ENCODE measurements around the gene VSIG4. TPM values are rescaled to one million over a fixed set of nuclear protein-coding genes. Genes with fewer than 3 reads are reported as not detected.

The VSIG4 gene
- total RNA-seq, 1 donor from 2014 or later = not detected

- DNase-seq (ENCODE audit: low spot score) = no peak
- Mint-ChIP-seq H3K27ac (no peak overlapping the region), H3K36me3 (ENCODE audit: low read depth) (peaks cover 8% of the 10 kb centered on the region), H3K9me3 (no peaks in the 10 kb centered on the region), H3K27me3 (ENCODE audit: insufficient read depth) (no peaks in the 10 kb centered on the region), H3K4me3 (no peak overlapping the region), H3K4me1 (ENCODE audit: low read depth) (peaks cover 76% of the 10 kb centered on the region)
- intact Hi-C loops (cut with micrococcal nuclease) = no loop called here
Observed at GRCh38 chrX:66014084-66014483, 25.8 kb downstream of the VSIG4 start.

GRCh38 chrX:66013194-66013816 is 26.6 kb downstream of the VSIG4 start:
- H3K9me3 Mint-ChIP-seq = no peaks in the 10 kb centered on the region
- DNase-seq (ENCODE audit: low spot score) = no peak
- H3K27ac Mint-ChIP-seq = peak overlapping the region; percentile 48
- intact Hi-C loops (cut with micrococcal nuclease) = no loop called here
- H3K4me3 Mint-ChIP-seq = no peak overlapping the region
- no peaks in the 10 kb centered on the region for H3K27me3 Mint-ChIP-seq (ENCODE audit: insufficient read depth)
- H3K36me3 Mint-ChIP-seq (ENCODE audit: low read depth) = peaks cover 8% of the 10 kb centered on the region
- peaks cover 68% of the 10 kb centered on the region for H3K4me1 Mint-ChIP-seq (ENCODE audit: low read depth)

DNA sequence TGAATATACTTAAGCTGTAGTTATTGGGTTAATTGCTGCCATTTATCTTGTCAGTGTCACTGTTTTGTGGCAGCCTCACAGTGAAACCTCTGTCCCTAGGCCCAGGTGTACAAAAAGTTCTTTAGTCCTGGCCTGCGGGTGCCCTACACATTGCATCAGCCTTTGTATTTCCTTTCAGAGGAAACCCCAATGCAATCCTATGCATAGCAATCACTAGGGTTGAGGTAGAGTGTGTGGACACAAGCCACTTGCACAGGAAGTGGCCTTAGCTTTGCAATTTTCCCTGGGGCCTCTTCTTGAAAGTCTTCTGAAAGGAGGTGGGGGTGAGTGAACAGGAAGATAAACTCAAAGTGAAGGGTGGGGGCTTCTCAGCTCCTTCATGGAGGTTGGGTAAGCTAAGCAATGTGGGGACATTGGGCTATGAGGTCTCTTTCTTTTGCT is 27.8 kb downstream of the VSIG4 start:
- H3K27me3 Mint-ChIP-seq (ENCODE audit: insufficient read depth) = no peaks in the 10 kb centered on the region
- no peaks in the 10 kb centered on the region for H3K9me3 Mint-ChIP-seq
- DNase-seq (ENCODE audit: low spot score) = peak; percentile 16
- H3K4me3 Mint-ChIP-seq = peak overlapping the region; percentile 26
- intact Hi-C loops (cut with micrococcal nuclease) = loop anchor here (1.0 kb wide), 1 partner anchor 9 kb away; no protein-coding TSS in a partner anchor
- peak overlapping the region; percentile 83 for H3K27ac Mint-ChIP-seq
- H3K4me1 Mint-ChIP-seq (ENCODE audit: low read depth) = peaks cover 58% of the 10 kb centered on the region
- peaks cover 9% of the 10 kb centered on the region for H3K36me3 Mint-ChIP-seq (ENCODE audit: low read depth)

GRCh38 chrX:66009231-66009845 is 30.5 kb downstream of the VSIG4 start:
- intact Hi-C loops (cut with micrococcal nuclease) = no loop called here
- Mint-ChIP-seq H3K9me3 (peaks cover 9% of the 10 kb centered on the region), H3K4me1 (ENCODE audit: low read depth) (peaks cover 51% of the 10 kb centered on the region), H3K4me3 (no peak overlapping the region), H3K27me3 (ENCODE audit: insufficient read depth) (no peaks in the 10 kb centered on the region), H3K27ac (no peak overlapping the region), H3K36me3 (ENCODE audit: low read depth) (peaks cover 17% of the 10 kb centered on the region)
- no peak for DNase-seq (ENCODE audit: low spot score)

- intact Hi-C loops (cut with micrococcal nuclease) = no loop called here
- Mint-ChIP-seq H3K36me3 (ENCODE audit: low read depth) (peaks cover 17% of the 10 kb centered on the region), H3K9me3 (peaks cover 9% of the 10 kb centered on the region), H3K27ac (no peak overlapping the region), H3K27me3 (ENCODE audit: insufficient read depth) (no peaks in the 10 kb centered on the region), H3K4me3 (no peak overlapping the region), H3K4me1 (ENCODE audit: low read depth) (peaks cover 55% of the 10 kb centered on the region)
- DNase-seq (ENCODE audit: low spot score) = no peak
Observed at GRCh38 chrX:66008328-66008970, 31.4 kb downstream of the VSIG4 start.

GRCh38 chrX:66007851-66008250 is 32.0 kb downstream of the VSIG4 start:
- Mint-ChIP-seq H3K9me3 (peaks cover 9% of the 10 kb centered on the region), H3K36me3 (ENCODE audit: low read depth) (peaks cover 17% of the 10 kb centered on the region), H3K27me3 (ENCODE audit: insufficient read depth) (no peaks in the 10 kb centered on the region), H3K4me3 (no peak overlapping the region), H3K27ac (no peak overlapping the region), H3K4me1 (ENCODE audit: low read depth) (peaks cover 53% of the 10 kb centered on the region)
- intact Hi-C loops (cut with micrococcal nuclease) = no loop called here
- no peak for DNase-seq (ENCODE audit: low spot score)

DNA sequence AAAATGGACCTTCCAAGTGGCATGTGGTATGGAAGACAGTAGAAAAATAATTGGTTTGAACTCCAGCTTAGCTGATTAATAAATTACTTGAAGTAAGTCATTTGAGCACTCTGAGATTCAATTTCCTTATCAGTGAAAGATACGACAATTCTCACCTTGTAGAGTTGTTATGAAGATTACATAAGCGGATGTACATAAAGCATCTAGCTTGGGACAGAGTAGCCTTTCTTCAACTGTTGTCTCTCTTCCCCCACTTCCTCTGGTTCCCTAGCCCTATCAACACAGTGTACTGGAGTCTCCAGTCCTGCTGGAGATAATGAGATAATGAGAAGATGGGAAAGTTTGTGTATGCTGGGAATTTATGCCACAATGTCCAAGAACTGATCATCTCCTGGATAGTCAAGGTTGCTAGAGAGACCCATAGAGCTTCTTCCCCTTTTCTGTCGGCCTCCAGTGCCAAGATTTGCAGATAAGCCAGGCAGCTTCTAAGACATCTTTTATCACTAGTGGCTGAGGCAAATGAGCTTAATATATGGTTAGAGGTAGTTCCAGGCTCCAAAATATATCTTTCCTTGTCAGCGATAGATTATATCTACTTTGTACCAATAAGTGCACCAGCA is 33.9 kb downstream of the VSIG4 start:
- Mint-ChIP-seq H3K4me3 (peak overlapping the region; percentile 23), H3K36me3 (ENCODE audit: low read depth) (peaks cover 17% of the 10 kb centered on the region), H3K27ac (peak overlapping the region; percentile 78), H3K4me1 (ENCODE audit: low read depth) (peaks cover 52% of the 10 kb centered on the region), H3K27me3 (ENCODE audit: insufficient read depth) (no peaks in the 10 kb centered on the region), H3K9me3 (peaks cover 9% of the 10 kb centered on the region)
- intact Hi-C loops (cut with micrococcal nuclease) = no loop called here
- no peak for DNase-seq (ENCODE audit: low spot score)

GRCh38 chrX:66004928-66005829 is 34.7 kb downstream of the VSIG4 start:
- Mint-ChIP-seq H3K4me1 (ENCODE audit: low read depth) (peaks cover 54% of the 10 kb centered on the region), H3K27me3 (ENCODE audit: insufficient read depth) (no peaks in the 10 kb centered on the region), H3K4me3 (peak overlapping the region; percentile 23), H3K27ac (peak overlapping the region; percentile 78), H3K9me3 (peaks cover 9% of the 10 kb centered on the region), H3K36me3 (ENCODE audit: low read depth) (peaks cover 17% of the 10 kb centered on the region)
- intact Hi-C loops (cut with micrococcal nuclease) = no loop called here
- DNase-seq (ENCODE audit: low spot score) = no peak

DNA sequence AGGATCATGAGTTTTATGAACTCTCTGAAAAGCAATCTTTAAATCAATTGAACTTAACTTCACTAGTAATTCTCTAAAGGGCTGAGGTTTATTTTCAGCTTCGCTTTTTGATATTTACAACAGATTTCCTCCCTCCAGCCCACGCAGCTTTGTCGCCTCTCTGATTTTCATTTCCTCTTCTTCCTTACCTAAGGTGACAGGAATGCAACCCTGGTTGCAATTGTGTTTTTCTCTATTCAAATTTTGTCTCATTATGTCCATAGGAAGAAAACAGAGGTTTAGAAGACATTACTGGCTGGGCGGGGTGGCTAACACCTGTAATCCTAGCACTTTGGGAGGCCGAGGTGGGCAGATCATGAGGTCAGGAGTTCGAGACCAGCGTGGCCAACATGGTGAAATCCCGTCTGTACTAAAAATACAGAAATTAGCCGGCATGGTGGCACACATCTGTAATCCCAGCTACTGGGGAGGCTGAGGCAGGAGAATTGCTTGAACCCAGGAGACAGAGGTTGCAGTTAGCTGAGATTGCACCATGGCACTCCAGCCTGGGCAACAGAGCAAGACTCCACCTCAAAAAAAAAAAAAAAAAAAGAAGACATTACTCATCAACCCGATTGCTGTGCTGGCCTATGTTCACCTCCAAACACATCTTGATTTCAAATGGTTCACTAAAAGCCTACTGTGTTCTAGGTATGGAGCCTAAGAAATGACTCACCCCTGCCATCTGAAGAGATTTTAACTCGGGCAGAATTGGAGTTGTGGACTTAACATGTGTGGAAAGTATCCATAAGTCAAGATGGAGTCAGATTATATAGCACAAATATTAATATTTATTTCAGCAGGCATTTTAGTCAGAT is 36.8 kb downstream of the VSIG4 start:
- Mint-ChIP-seq H3K27me3 (ENCODE audit: insufficient read depth) (no peaks in the 10 kb centered on the region), H3K4me1 (ENCODE audit: low read depth) (peaks cover 67% of the 10 kb centered on the region), H3K36me3 (ENCODE audit: low read depth) (peaks cover 20% of the 10 kb centered on the region), H3K4me3 (no peak overlapping the region), H3K9me3 (peaks cover 9% of the 10 kb centered on the region), H3K27ac (no peak overlapping the region)
- DNase-seq (ENCODE audit: low spot score) = no peak
- intact Hi-C loops (cut with micrococcal nuclease) = loop anchor here (1.0 kb wide), 1 partner anchor 9 kb away; no protein-coding TSS in a partner anchor

- no peak for DNase-seq (ENCODE audit: low spot score)
- Mint-ChIP-seq H3K4me3 (no peak overlapping the region), H3K4me1 (ENCODE audit: low read depth) (peaks cover 68% of the 10 kb centered on the region), H3K27ac (no peak overlapping the region), H3K36me3 (ENCODE audit: low read depth) (peaks cover 15% of the 10 kb centered on the region), H3K27me3 (ENCODE audit: insufficient read depth) (no peaks in the 10 kb centered on the region), H3K9me3 (peaks cover 9% of the 10 kb centered on the region)
- intact Hi-C loops (cut with micrococcal nuclease) = no loop called here
Observed at GRCh38 chrX:66001596-66001995, 38.3 kb downstream of the VSIG4 start.

- no peaks in the 10 kb centered on the region for H3K27me3 Mint-ChIP-seq (ENCODE audit: insufficient read depth)
- H3K36me3 Mint-ChIP-seq (ENCODE audit: low read depth) = peaks cover 13% of the 10 kb centered on the region
- intact Hi-C loops (cut with micrococcal nuclease) = no loop called here
- H3K4me3 Mint-ChIP-seq = no peak overlapping the region
- peaks cover 62% of the 10 kb centered on the region for H3K4me1 Mint-ChIP-seq (ENCODE audit: low read depth)
- H3K27ac Mint-ChIP-seq = no peak overlapping the region
- no peak for DNase-seq (ENCODE audit: low spot score)
- H3K9me3 Mint-ChIP-seq = peaks cover 9% of the 10 kb centered on the region
Observed at GRCh38 chrX:66000628-66001272, 39.1 kb downstream of the VSIG4 start.

All from activated T-helper 1 cell treated with anti-CD3 and anti-CD28 coated beads, Interleukin-12 subunit alpha, Interleukin-12 subunit beta, Interleukin-2, Interleukin-4 antibody, amounts not matched to agents 30 ng/mL and 10 ng/mL and 1 ng/mL, durations not matched to agents 14 hours and 24 hours and 36 hours (primary cell).